Panc1 (cell line): ENCODE data around the gene DENND1B. TPM values are rescaled to one million over a fixed set of nuclear protein-coding genes. Genes with fewer than 3 reads are reported as not detected.

ENCODE experiments used
- ATAC-seq: fragments of 200-7000 bp; cut with Tn5 transposase; 2 replicates; pipeline ENCODE4 v1.9.1; 2020; ENCODE audit warnings: mild to moderate bottlenecking, moderate library complexity
- BruUV-seq: library from RNA; stranded (reverse); fragments of 400-500 nt; replicated peaks from 2 replicates; lab custom pipeline; 2021; lab: Mats Ljungman, UMichigan
- CTCF ChIA-PET: fragments of 300-600 bp; sonication (Branson Sonifier 250); formaldehyde crosslinking; loops from one replicate; lab custom pipeline; 2022; ENCODE audit warnings: antibody characterized with exemption; lab: Charles Lee
- POLR2A ChIA-PET: fragments of 300-600 bp; sonication (Branson Sonifier 250); formaldehyde crosslinking; loops from one replicate; lab custom pipeline; 2022; ENCODE audit warnings: antibody characterized with exemption; lab: Charles Lee
- DNase-seq: peaks from one replicate; pipeline ENCODE4 v3.0.0-alpha.2; 2010; ENCODE audit warnings: low read depth, low spot score
- H3K27ac ChIP-seq: 2 replicates; pipeline ENCODE4 v1.5.1; 2011; ENCODE audit warnings: mild to moderate bottlenecking, low read length, inconsistent platforms
- H3K27me3 ChIP-seq: fragments of 200-500 bp; sonication (Bioruptor generic); 2 replicates; pipeline ENCODE4 v1.6.0; 2014; ENCODE audit warnings: low read length, inconsistent platforms; ENCODE audit not compliant: control insufficient read depth, insufficient read depth
- H3K36me3 ChIP-seq: fragments of 200-500 bp; sonication (Bioruptor generic); 2 replicates; pipeline ENCODE4 v1.5.1; 2014; ENCODE audit warnings: inconsistent platforms, mild to moderate bottlenecking, low read length, moderate library complexity; ENCODE audit not compliant: control insufficient read depth, insufficient read depth
- H3K4me1 ChIP-seq: 2 replicates; pipeline ENCODE4 v1.5.1; 2011; ENCODE audit warnings: inconsistent platforms, mild to moderate bottlenecking, low read length, moderate library complexity; ENCODE audit not compliant: control insufficient read depth, insufficient read depth
- H3K4me3 ChIP-seq, 2 experiments: 2 replicates each; pipeline ENCODE4 v1.5.1; 2011 to 2012; ENCODE audit warnings: low read depth in 2 of 2, low read length in 2 of 2, mild to moderate bottlenecking in 2 of 2, inconsistent platforms in 1 of 2, moderate library complexity in 1 of 2
- H3K9me3 ChIP-seq: fragments of 200-500 bp; sonication (Bioruptor generic); 2 replicates; pipeline ENCODE4 v1.5.1; 2014; ENCODE audit warnings: low read depth, mild to moderate bottlenecking, inconsistent platforms, low read length, moderate library complexity; ENCODE audit not compliant: control insufficient read depth, insufficient read depth
- POLR2AphosphoS5 ChIP-seq: IDR thresholded peaks from 2 replicates; pipeline ENCODE4 v1.6.1; 2012; ENCODE audit warnings: mild to moderate bottlenecking, low read depth, low read length, moderate library complexity
- SIN3A ChIP-seq: IDR thresholded peaks from 2 replicates; pipeline ENCODE4 v1.6.1; 2012; ENCODE audit warnings: low read depth, mild to moderate bottlenecking, low read length, moderate library complexity, borderline replicate concordance; ENCODE audit not compliant: insufficient read depth
- TCF7L2 ChIP-seq: IDR thresholded peaks from 2 replicates; pipeline ENCODE4 v1.6.1; 2011; ENCODE audit warnings: mild to moderate bottlenecking, low read depth, low read length, inconsistent platforms
- in situ Hi-C: cut with HindIII; loops from 2 replicates; pipeline ENCODE4 v1.10.0; 2016; ENCODE audit warnings: low sequenced_read_pairs, low pct_unique_long_range_greater_than_20kb
- intact Hi-C: fragments of 100-400 bp; cut with micrococcal nuclease; formaldehyde crosslinking; loops from one replicate; pipeline ENCODE4 v1.10.0; 2022; ENCODE audit not compliant: unreplicated experiment
- total RNA-seq: library from RNA; stranded (reverse); gene quantifications from one replicate; pipeline ENCODE4 v1.2.1, GENCODE V29; 2021; ENCODE audit not compliant: unreplicated experiment
- TF ChIP-seq, protein P1 (sequence below): fragments of 450-650 bp; IDR thresholded peaks from 2 replicates; pipeline ENCODE4 v1.5.1; 2017; ENCODE audit warnings: mild to moderate bottlenecking
- TF ChIP-seq, protein P2 (sequence below), 2 experiments: IDR thresholded peaks; 2 replicates each; pipeline ENCODE4 v1.6.1; 2011 to 2012; ENCODE audit warnings: low read depth in 2 of 2, control low read depth in 1 of 2, low read length in 1 of 2, mild to moderate bottlenecking in 1 of 2, moderate library complexity in 1 of 2; ENCODE audit not compliant: insufficient read depth in 1 of 2

DENND1B gene
- total RNA-seq, 1 experiment from 2014 or later = 7.7 TPM

DNA sequence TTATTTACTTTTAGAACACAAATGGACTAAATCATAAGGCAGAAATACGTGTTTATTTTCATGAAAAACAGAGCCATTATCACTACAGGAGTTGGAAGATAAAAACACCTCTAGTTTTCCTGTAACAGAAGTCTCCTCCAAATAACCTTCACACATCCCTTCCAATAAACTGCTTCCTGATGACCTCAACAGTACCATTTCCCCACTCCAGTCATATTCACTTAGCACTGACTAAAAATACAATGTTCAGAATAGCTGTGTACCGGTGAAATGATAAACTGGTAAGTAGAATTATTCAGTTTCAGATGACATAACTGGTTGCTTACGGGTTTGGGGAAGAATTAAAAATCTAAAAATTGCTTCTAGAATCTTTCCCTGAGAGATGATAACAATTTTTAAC is 137.9 kb downstream of the DENND1B start:
- BruUV-seq = no TSS peak
- TF ChIP-seq, protein P1, sequence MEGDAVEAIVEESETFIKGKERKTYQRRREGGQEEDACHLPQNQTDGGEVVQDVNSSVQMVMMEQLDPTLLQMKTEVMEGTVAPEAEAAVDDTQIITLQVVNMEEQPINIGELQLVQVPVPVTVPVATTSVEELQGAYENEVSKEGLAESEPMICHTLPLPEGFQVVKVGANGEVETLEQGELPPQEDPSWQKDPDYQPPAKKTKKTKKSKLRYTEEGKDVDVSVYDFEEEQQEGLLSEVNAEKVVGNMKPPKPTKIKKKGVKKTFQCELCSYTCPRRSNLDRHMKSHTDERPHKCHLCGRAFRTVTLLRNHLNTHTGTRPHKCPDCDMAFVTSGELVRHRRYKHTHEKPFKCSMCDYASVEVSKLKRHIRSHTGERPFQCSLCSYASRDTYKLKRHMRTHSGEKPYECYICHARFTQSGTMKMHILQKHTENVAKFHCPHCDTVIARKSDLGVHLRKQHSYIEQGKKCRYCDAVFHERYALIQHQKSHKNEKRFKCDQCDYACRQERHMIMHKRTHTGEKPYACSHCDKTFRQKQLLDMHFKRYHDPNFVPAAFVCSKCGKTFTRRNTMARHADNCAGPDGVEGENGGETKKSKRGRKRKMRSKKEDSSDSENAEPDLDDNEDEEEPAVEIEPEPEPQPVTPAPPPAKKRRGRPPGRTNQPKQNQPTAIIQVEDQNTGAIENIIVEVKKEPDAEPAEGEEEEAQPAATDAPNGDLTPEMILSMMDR = no peak
- TF ChIP-seq, protein P2, sequence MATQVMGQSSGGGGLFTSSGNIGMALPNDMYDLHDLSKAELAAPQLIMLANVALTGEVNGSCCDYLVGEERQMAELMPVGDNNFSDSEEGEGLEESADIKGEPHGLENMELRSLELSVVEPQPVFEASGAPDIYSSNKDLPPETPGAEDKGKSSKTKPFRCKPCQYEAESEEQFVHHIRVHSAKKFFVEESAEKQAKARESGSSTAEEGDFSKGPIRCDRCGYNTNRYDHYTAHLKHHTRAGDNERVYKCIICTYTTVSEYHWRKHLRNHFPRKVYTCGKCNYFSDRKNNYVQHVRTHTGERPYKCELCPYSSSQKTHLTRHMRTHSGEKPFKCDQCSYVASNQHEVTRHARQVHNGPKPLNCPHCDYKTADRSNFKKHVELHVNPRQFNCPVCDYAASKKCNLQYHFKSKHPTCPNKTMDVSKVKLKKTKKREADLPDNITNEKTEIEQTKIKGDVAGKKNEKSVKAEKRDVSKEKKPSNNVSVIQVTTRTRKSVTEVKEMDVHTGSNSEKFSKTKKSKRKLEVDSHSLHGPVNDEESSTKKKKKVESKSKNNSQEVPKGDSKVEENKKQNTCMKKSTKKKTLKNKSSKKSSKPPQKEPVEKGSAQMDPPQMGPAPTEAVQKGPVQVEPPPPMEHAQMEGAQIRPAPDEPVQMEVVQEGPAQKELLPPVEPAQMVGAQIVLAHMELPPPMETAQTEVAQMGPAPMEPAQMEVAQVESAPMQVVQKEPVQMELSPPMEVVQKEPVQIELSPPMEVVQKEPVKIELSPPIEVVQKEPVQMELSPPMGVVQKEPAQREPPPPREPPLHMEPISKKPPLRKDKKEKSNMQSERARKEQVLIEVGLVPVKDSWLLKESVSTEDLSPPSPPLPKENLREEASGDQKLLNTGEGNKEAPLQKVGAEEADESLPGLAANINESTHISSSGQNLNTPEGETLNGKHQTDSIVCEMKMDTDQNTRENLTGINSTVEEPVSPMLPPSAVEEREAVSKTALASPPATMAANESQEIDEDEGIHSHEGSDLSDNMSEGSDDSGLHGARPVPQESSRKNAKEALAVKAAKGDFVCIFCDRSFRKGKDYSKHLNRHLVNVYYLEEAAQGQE (IDR thresholded peaks at IDR 0.05; ENCODE audit: insufficient read depth in 1 of 2, low read depth in 2 of 2, low read length in 1 of 2) = no peak
- TF ChIP-seq POLR2AphosphoS5 (no peak), TCF7L2 (no peak), SIN3A (no peak)
- Histone ChIP-seq H3K4me1 (no peaks in the 10 kb centered on the region), H3K27ac (no peak overlapping the region), H3K9me3 (no peaks in the 10 kb centered on the region), H3K4me3 (no peak overlapping the region), H3K27me3 (no peaks in the 10 kb centered on the region), H3K36me3 (no peaks in the 10 kb centered on the region)
- no peak for ATAC-seq
- DNase-seq = no peak
- in situ Hi-C loops (no loop called here), intact Hi-C loops (no loop called here)
- CTCF ChIA-PET = no interaction called here
- POLR2A ChIA-PET = no interaction called here

DNA sequence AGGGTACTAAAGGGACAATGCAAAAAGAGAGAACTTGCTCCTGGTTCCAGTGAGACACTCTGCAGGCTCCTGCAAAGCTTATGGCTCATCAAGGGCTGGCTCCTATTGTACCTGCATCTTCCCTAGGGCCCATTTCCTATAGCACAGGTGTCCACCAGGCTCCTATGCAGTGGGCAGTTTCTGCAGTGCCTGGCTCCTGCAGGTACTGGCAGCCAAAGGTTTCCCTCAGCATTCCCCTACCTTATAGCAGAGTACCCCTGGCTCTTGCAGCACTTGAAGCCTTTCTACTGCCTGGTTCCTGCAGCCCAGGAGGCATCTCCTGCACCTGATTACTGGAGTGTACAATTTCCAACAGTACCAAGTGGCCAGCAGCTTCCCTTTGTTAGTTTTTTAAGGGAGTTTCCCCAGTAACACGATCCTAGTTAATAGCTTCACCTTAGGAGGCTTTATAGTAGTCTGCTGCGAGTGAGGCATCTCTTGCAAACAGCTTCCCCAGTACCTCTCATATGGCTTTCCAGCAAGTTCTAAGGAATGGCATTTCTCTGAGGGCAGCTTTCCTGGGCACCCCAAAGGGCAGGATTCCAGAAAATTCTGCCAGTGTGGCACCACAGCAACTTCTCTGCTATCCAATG is 141.7 kb downstream of the DENND1B start:
- H3K27ac ChIP-seq = no peak overlapping the region
- no peaks in the 10 kb centered on the region for H3K4me1 ChIP-seq
- no peaks in the 10 kb centered on the region for H3K27me3 ChIP-seq
- ChIA-PET CTCF (no interaction called here), POLR2A (no interaction called here)
- intact Hi-C loops (no loop called here), in situ Hi-C loops (no loop called here)
- H3K4me3 ChIP-seq = no peak overlapping the region
- BruUV-seq = no TSS peak
- no peak for DNase-seq
- no peaks in the 10 kb centered on the region for H3K9me3 ChIP-seq
- no peaks in the 10 kb centered on the region for H3K36me3 ChIP-seq
- no peak for ATAC-seq
- TF ChIP-seq, protein P1 = no peak
- TF ChIP-seq TCF7L2 (no peak), SIN3A (no peak), POLR2AphosphoS5 (no peak)
- TF ChIP-seq, protein P2 (IDR thresholded peaks at IDR 0.05; ENCODE audit: insufficient read depth in 1 of 2, low read depth in 2 of 2, low read length in 1 of 2) = no peak
